Stimulated activated memory B cell treated with anti-CD40 and anti-IgM and Interleukin-4, amounts not matched to agents 10 μg/mL and 1 μg/mL and 100 μg/mL, for 72 hours (primary cell): Measurements from ENCODE around the gene IL23R.

Source experiments
- ATAC-seq: fragments of 150-1000 bp; cut with Tn5 transposase; 2 replicates; pipeline ENCODE4 v1.10.0; 2021
- H3K27ac Mint-ChIP-seq: one replicate; pipeline ENCODE4 v1.8.0; 2022; ENCODE audit warnings: mild to moderate bottlenecking, mixed read lengths
- H3K27me3 Mint-ChIP-seq: one replicate; pipeline ENCODE4 v1.8.0; 2022; ENCODE audit warnings: mixed read lengths
- H3K36me3 Mint-ChIP-seq: one replicate; pipeline ENCODE4 v1.8.0; 2022; ENCODE audit warnings: mixed read lengths
- H3K4me1 Mint-ChIP-seq: one replicate; pipeline ENCODE4 v1.8.0; 2022; ENCODE audit warnings: mixed read lengths
- H3K4me3 Mint-ChIP-seq: one replicate; pipeline ENCODE4 v1.8.0; 2022; ENCODE audit warnings: mild to moderate bottlenecking, moderate library complexity, mixed read lengths
- H3K9me3 Mint-ChIP-seq: one replicate; pipeline ENCODE4 v1.8.0; 2022; ENCODE audit warnings: mixed read lengths

IL23R gene

GRCh38 chr1:67170751-67171573 is 4.7 kb downstream of the IL23R start:
- Mint-ChIP-seq H3K36me3 (no peaks in the 10 kb centered on the region), H3K27me3 (no peaks in the 10 kb centered on the region), H3K4me1 (peaks cover 6% of the 10 kb centered on the region), H3K4me3 (no peak overlapping the region), H3K9me3 (no peaks in the 10 kb centered on the region), H3K27ac (peak overlapping the region; percentile 55)
- no peak for ATAC-seq

- Mint-ChIP-seq H3K4me3 (no peak overlapping the region), H3K36me3 (no peaks in the 10 kb centered on the region)
- no peak for ATAC-seq
Measured at GRCh38 chr1:67171574-67171955, 5.3 kb downstream of the IL23R start.

GRCh38 chr1:67171978-67172377 is 5.7 kb downstream of the IL23R start:
- Mint-ChIP-seq H3K9me3 (no peaks in the 10 kb centered on the region), H3K4me3 (no peak overlapping the region), H3K27me3 (no peaks in the 10 kb centered on the region), H3K36me3 (no peaks in the 10 kb centered on the region), H3K4me1 (no peaks in the 10 kb centered on the region), H3K27ac (peak overlapping the region; percentile 55)
- ATAC-seq = peak; percentile 49

More at GRCh38 chr1:67171574-67171955, 5.3 kb downstream of the IL23R start:
- no peaks in the 10 kb centered on the region for H3K27me3 Mint-ChIP-seq
- no peaks in the 10 kb centered on the region for H3K4me1 Mint-ChIP-seq
- no peaks in the 10 kb centered on the region for H3K9me3 Mint-ChIP-seq
- peak overlapping the region; percentile 55 for H3K27ac Mint-ChIP-seq

- ATAC-seq = no peak
- Mint-ChIP-seq H3K9me3 (no peaks in the 10 kb centered on the region), H3K36me3 (no peaks in the 10 kb centered on the region), H3K27me3 (no peaks in the 10 kb centered on the region), H3K4me1 (no peaks in the 10 kb centered on the region), H3K27ac (no peak overlapping the region), H3K4me3 (no peak overlapping the region)
Measured at GRCh38 chr1:67173988-67174387, 7.7 kb downstream of the IL23R start.

- H3K27me3 Mint-ChIP-seq = peaks cover 5% of the 10 kb centered on the region
- ATAC-seq = no peak
- H3K36me3 Mint-ChIP-seq = no peaks in the 10 kb centered on the region
- H3K27ac Mint-ChIP-seq = peak overlapping the region; percentile 18
- H3K9me3 Mint-ChIP-seq = no peaks in the 10 kb centered on the region
- H3K4me3 Mint-ChIP-seq = no peak overlapping the region
- H3K4me1 Mint-ChIP-seq = no peaks in the 10 kb centered on the region
Measured at GRCh38 chr1:67174716-67175284, 8.5 kb downstream of the IL23R start.

- no peaks in the 10 kb centered on the region for H3K36me3 Mint-ChIP-seq
- H3K9me3 Mint-ChIP-seq = no peaks in the 10 kb centered on the region
- H3K27me3 Mint-ChIP-seq = peaks cover 9% of the 10 kb centered on the region
- H3K27ac Mint-ChIP-seq = peak overlapping the region; percentile 18
- H3K4me3 Mint-ChIP-seq = no peak overlapping the region
- ATAC-seq = no peak
- no peaks in the 10 kb centered on the region for H3K4me1 Mint-ChIP-seq
Measured at GRCh38 chr1:67175530-67176087, 9.4 kb downstream of the IL23R start.

- Mint-ChIP-seq H3K27ac (no peak overlapping the region), H3K4me3 (no peak overlapping the region), H3K4me1 (no peaks in the 10 kb centered on the region), H3K9me3 (no peaks in the 10 kb centered on the region), H3K27me3 (peaks cover 22% of the 10 kb centered on the region), H3K36me3 (no peaks in the 10 kb centered on the region)
- peak; percentile 8 for ATAC-seq
Measured at GRCh38 chr1:67184838-67185421, 18.7 kb downstream of the IL23R start.

- Mint-ChIP-seq H3K4me1 (no peaks in the 10 kb centered on the region), H3K9me3 (no peaks in the 10 kb centered on the region), H3K4me3 (no peak overlapping the region), H3K27ac (no peak overlapping the region), H3K27me3 (no peaks in the 10 kb centered on the region), H3K36me3 (no peaks in the 10 kb centered on the region)
- no peak for ATAC-seq
Measured at GRCh38 chr1:67188137-67188536, 21.9 kb downstream of the IL23R start.

- H3K36me3 Mint-ChIP-seq = no peaks in the 10 kb centered on the region
- no peaks in the 10 kb centered on the region for H3K4me1 Mint-ChIP-seq
- peak; percentile 50 for ATAC-seq
- H3K27me3 Mint-ChIP-seq = no peaks in the 10 kb centered on the region
- H3K4me3 Mint-ChIP-seq = no peak overlapping the region
- no peak overlapping the region for H3K27ac Mint-ChIP-seq
- no peaks in the 10 kb centered on the region for H3K9me3 Mint-ChIP-seq
Measured at GRCh38 chr1:67189953-67190352, 23.7 kb downstream of the IL23R start.

GRCh38 chr1:67190410-67190809 is 24.2 kb downstream of the IL23R start:
- Mint-ChIP-seq H3K4me1 (no peaks in the 10 kb centered on the region), H3K4me3 (no peak overlapping the region)

GRCh38 chr1:67190942-67191341 is 24.7 kb downstream of the IL23R start:
- no peak for ATAC-seq
- no peak overlapping the region for H3K4me3 Mint-ChIP-seq
- H3K36me3 Mint-ChIP-seq = no peaks in the 10 kb centered on the region
- no peaks in the 10 kb centered on the region for H3K27me3 Mint-ChIP-seq
- H3K4me1 Mint-ChIP-seq = no peaks in the 10 kb centered on the region
- no peak overlapping the region for H3K27ac Mint-ChIP-seq
- H3K9me3 Mint-ChIP-seq = no peaks in the 10 kb centered on the region

More at GRCh38 chr1:67190410-67190809, 24.2 kb downstream of the IL23R start:
- H3K36me3 Mint-ChIP-seq = no peaks in the 10 kb centered on the region
- no peaks in the 10 kb centered on the region for H3K27me3 Mint-ChIP-seq
- no peak overlapping the region for H3K27ac Mint-ChIP-seq
- no peaks in the 10 kb centered on the region for H3K9me3 Mint-ChIP-seq
- no peak for ATAC-seq

GRCh38 chr1:67191668-67192520 is 25.6 kb downstream of the IL23R start:
- no peaks in the 10 kb centered on the region for H3K36me3 Mint-ChIP-seq
- no peak overlapping the region for H3K27ac Mint-ChIP-seq
- H3K27me3 Mint-ChIP-seq = no peaks in the 10 kb centered on the region
- no peaks in the 10 kb centered on the region for H3K9me3 Mint-ChIP-seq
- no peak for ATAC-seq
- H3K4me3 Mint-ChIP-seq = no peak overlapping the region
- H3K4me1 Mint-ChIP-seq = no peaks in the 10 kb centered on the region

- Mint-ChIP-seq H3K4me1 (no peaks in the 10 kb centered on the region), H3K4me3 (no peak overlapping the region), H3K36me3 (no peaks in the 10 kb centered on the region), H3K9me3 (no peaks in the 10 kb centered on the region), H3K27ac (no peak overlapping the region), H3K27me3 (peaks cover 6% of the 10 kb centered on the region)
- ATAC-seq = no peak
Measured at GRCh38 chr1:67192902-67193301, 26.6 kb downstream of the IL23R start.

- no peak for ATAC-seq
- no peaks in the 10 kb centered on the region for H3K4me1 Mint-ChIP-seq
- no peaks in the 10 kb centered on the region for H3K36me3 Mint-ChIP-seq
- H3K27ac Mint-ChIP-seq = no peak overlapping the region
- no peak overlapping the region for H3K4me3 Mint-ChIP-seq
- peaks cover 14% of the 10 kb centered on the region for H3K27me3 Mint-ChIP-seq
- no peaks in the 10 kb centered on the region for H3K9me3 Mint-ChIP-seq
Measured at GRCh38 chr1:67193704-67194103, 27.4 kb downstream of the IL23R start.
